ENCODE measurements around the gene LAMP2.

The LAMP2 gene

DNA sequence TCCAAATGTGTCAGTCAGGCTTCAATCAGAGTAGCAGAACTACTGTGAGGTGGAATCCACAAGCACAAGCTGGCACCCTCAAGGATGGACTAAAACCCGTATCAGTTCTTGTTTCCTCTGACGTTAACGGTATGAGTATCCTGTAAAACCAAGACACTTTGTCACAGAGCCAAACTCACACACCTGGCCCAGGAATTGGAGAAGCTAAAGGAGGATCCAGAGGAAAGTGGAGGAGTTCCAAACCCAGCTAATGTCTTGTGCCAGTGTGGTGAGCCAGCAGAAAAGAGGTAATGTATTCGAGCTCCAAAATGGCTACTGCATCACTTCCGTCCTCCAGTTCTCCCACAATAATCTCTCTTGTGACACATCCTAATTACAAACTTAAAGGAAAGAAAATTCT, 62.5 kb downstream of the LAMP2 start:
- POLR2A ChIA-PET, result no interaction called here
- TF ChIP-seq ZNF384 (IDR thresholded peaks at IDR 0.05) (no peak), SUZ12 (IDR thresholded peaks at IDR 0.05) (no peak), FOXA1 (IDR thresholded peaks at IDR 0.05) (no peak), ARNT (IDR thresholded peaks at IDR 0.05) (no peak), L3MBTL2 (conservative IDR thresholded peaks at IDR 0.05) (no peak), HDGF (IDR thresholded peaks at IDR 0.05; ENCODE audit: borderline replicate concordance) (no peak), BHLHE40 (IDR thresholded peaks at IDR 0.05; ENCODE audit: borderline replicate concordance) (no peak), CTBP1 (IDR thresholded peaks at IDR 0.05; ENCODE audit: borderline replicate concordance) (no peak), LEF1 (IDR thresholded peaks at IDR 0.05; ENCODE audit: borderline replicate concordance) (no peak), FOXK2 (IDR thresholded peaks at IDR 0.05) (no peak)
- CTCF ChIA-PET, result no interaction called here

DNA sequence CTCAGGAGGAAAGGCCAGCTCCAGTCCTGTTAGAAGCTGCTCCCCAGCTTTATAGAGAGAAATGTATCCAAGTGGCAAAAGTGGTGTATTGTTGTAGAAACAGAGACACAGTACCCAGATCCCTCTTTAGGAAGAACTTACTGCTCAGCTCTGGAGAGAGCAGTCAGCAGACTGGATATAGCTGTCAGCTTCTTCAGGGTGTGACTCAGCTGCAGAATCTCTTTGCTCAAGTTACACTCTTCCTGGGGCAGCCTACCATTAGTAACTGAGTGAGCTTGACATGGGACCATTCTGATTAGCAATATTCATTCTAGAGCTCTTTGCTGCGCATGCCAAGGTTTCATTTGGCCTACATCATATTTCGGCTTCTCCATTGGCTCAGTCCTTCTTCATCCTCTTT, 66.7 kb downstream of the LAMP2 start:
- DNase-seq (ENCODE audit: extremely low spot score), result no peak
- CTCF ChIA-PET, result interaction anchor here (0.8 kb wide), 1 partner anchor 37 kb away, joined by 3 read pairs; no protein-coding TSS in a partner anchor
- POLR2A ChIA-PET, result no interaction called here
- TF ChIP-seq BHLHE40 (IDR thresholded peaks at IDR 0.05; ENCODE audit: borderline replicate concordance), result no peak
- no peak for TF ChIP-seq FOXM1 (IDR thresholded peaks at IDR 0.05; ENCODE audit: borderline replicate concordance)
- TF ChIP-seq ZNF384 (IDR thresholded peaks at IDR 0.05), result no peak
- no peak for TF ChIP-seq ARNT (IDR thresholded peaks at IDR 0.05)
- TF ChIP-seq, protein P1, sequence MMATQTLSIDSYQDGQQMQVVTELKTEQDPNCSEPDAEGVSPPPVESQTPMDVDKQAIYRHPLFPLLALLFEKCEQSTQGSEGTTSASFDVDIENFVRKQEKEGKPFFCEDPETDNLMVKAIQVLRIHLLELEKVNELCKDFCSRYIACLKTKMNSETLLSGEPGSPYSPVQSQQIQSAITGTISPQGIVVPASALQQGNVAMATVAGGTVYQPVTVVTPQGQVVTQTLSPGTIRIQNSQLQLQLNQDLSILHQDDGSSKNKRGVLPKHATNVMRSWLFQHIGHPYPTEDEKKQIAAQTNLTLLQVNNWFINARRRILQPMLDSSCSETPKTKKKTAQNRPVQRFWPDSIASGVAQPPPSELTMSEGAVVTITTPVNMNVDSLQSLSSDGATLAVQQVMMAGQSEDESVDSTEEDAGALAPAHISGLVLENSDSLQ (IDR thresholded peaks at IDR 0.05), result no peak
- TF ChIP-seq NFRKB (IDR thresholded peaks at IDR 0.05), result no peak
- no peak for TF ChIP-seq SP1 (IDR thresholded peaks at IDR 0.05)

More for the DNA sequence above, 62.5 kb downstream of the LAMP2 start:
- DNase-seq (ENCODE audit: extremely low spot score), result no peak

DNA sequence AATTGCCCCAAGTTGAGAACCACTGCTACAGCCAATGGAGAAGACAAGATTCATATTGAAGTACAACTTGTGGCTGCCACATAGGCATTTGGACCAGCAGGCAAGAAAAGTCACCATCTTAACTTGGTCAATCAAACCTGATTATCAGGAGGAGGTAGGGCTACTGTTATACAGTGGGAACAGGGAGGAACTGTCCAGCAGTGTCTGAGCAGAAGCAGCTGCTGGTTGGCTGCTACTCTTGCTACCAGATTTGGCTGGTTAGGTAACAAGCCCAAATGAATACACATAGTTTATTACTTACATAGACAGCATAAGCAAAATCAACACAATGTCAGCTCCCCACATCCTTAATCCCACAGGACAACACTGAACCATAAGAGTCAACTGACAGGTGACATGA, 67.8 kb downstream of the LAMP2 start:
- ChIA-PET CTCF (no interaction called here), POLR2A (no interaction called here)
- TF ChIP-seq ELF4 (IDR thresholded peaks at IDR 0.05), result no peak
- TF ChIP-seq NFRKB (IDR thresholded peaks at IDR 0.05), result no peak
- no peak for DNase-seq (ENCODE audit: extremely low spot score)

DNA sequence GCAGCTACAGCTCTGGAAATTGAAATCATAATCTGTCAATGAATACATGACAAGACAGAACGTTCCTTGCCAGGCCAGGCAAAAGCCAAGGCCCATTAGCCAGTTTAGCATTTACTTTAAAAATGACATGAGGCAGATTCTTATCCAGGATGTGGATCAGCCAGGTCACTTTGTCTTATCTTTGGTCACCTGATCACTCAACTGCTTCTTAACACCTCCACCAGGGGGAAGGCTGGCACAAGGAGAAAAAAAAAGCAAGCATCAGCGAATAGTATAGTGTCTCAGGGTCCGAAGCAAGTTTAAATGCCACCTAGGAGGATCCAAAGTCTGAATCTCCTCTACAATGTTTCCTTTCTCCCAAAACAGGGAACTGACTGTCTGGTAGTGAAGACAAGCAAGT, 88.4 kb downstream of the LAMP2 start:
- CTCF ChIA-PET, result no interaction called here

DNA sequence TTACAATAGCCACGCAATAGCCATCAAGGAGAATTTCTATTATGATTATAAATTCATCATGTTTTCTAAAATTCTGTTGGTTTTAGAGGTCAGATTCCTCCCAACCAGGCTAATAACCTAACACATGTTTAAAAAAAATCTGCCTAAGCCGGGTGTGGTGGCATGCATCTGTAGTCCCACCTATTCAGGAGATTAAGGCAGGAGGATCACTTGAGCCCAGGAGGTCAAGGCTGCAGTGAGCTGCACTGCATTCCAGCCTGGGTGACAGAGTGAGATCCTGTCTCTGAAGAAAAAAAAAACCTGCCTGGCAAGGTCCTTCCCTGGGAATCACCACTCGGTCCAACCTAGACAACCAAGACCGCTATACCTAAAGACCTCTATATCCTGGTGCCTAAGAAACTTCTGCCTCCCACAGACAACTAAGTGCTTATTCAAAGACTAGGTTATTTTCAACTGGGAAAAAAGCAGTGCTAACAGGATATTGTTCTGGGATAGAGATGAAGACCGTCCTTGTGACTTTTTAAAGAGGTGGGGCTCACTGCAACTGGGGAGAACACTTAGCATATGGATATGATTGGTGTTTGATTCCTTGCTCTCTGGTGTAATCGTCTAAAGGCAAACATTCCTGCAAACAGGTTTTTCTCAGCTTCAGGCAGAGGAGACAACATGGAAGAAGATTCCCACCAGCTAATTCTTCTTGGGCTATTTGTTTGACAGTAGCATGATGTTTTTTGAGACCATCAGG, 89.0 kb downstream of the LAMP2 start:
- TF ChIP-seq FOXA1 (IDR thresholded peaks at IDR 0.05) (no peak), NFRKB (IDR thresholded peaks at IDR 0.05) (no peak), LEF1 (IDR thresholded peaks at IDR 0.05; ENCODE audit: borderline replicate concordance) (no peak), ZNF384 (IDR thresholded peaks at IDR 0.05) (no peak), ELF4 (IDR thresholded peaks at IDR 0.05) (no peak), HDGF (IDR thresholded peaks at IDR 0.05; ENCODE audit: borderline replicate concordance) (no peak)
- TF ChIP-seq, protein P1 (IDR thresholded peaks at IDR 0.05), result no peak
- DNase-seq (ENCODE audit: extremely low spot score), result no peak
- ChIA-PET POLR2A (no interaction called here), CTCF (no interaction called here)

More for the DNA sequence above, 88.4 kb downstream of the LAMP2 start:
- POLR2A ChIA-PET, result no interaction called here
- peak; percentile 37 for DNase-seq (ENCODE audit: extremely low spot score)
- TF ChIP-seq ZNF384 (IDR thresholded peaks at IDR 0.05) (0 out of 2 replicates have a peak, but pooled peaks have one; percentile 8), LEF1 (IDR thresholded peaks at IDR 0.05; ENCODE audit: borderline replicate concordance) (no peak)

DNA sequence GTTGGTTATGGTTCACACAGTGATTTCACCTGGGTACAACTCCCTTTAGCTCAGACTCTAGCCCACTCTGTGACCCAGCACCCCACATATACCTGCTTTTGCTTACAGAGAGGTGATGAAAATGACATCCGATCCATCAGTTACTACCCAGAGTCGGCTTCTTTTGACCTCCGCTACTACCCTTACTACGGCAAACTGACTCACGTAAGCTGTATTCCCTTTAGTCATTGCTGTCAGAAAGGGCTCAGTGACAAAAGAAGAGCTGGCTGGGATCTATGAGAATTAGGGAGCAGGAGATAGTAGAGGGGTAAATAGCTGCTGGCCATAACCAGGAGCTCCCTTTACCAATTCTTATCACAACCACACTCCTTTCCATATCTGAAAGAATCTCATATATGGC, 90.5 kb downstream of the LAMP2 start:
- ChIA-PET POLR2A (no interaction called here), CTCF (no interaction called here)
- DNase-seq (ENCODE audit: extremely low spot score), result no peak
- TF ChIP-seq FOXK2 (IDR thresholded peaks at IDR 0.05) (no peak), FOXM1 (IDR thresholded peaks at IDR 0.05; ENCODE audit: borderline replicate concordance) (no peak), SUZ12 (IDR thresholded peaks at IDR 0.05) (no peak), ZNF384 (IDR thresholded peaks at IDR 0.05) (no peak), BHLHE40 (IDR thresholded peaks at IDR 0.05; ENCODE audit: borderline replicate concordance) (no peak)
- TF ChIP-seq, protein P1 (IDR thresholded peaks at IDR 0.05), result no peak
